Glutamatergic neuron (in vitro differentiated cells): ENCODE results near the gene TFAP2B. TPM values are rescaled to one million over a fixed set of nuclear protein-coding genes. Genes with fewer than 3 reads are reported as not detected.

ENCODE experiments used
- DNase-seq: peaks from one replicate; pipeline ENCODE4 v3.0.0; 2022
- H3K27ac Mint-ChIP-seq: one replicate; pipeline ENCODE4 v1.8.0; 2020; ENCODE audit warnings: mild to moderate bottlenecking, mixed read lengths, inconsistent platforms; ENCODE audit not compliant: unreplicated experiment
- H3K27me3 Mint-ChIP-seq: one replicate; pipeline ENCODE4 v1.8.0; 2020; ENCODE audit warnings: mild to moderate bottlenecking, moderate library complexity, mixed read lengths, inconsistent platforms; ENCODE audit not compliant: unreplicated experiment
- H3K36me3 Mint-ChIP-seq: one replicate; pipeline ENCODE4 v1.8.0; 2020; ENCODE audit warnings: mild to moderate bottlenecking, mixed read lengths, inconsistent platforms; ENCODE audit not compliant: unreplicated experiment
- H3K4me1 Mint-ChIP-seq: one replicate; pipeline ENCODE4 v1.8.0; 2020; ENCODE audit warnings: mild to moderate bottlenecking, low read depth, mixed read lengths, inconsistent platforms; ENCODE audit not compliant: unreplicated experiment
- H3K4me3 Mint-ChIP-seq: one replicate; pipeline ENCODE4 v1.8.0; 2020; ENCODE audit warnings: mild to moderate bottlenecking, mixed read lengths, inconsistent platforms; ENCODE audit not compliant: unreplicated experiment
- H3K9me3 Mint-ChIP-seq: one replicate; pipeline ENCODE4 v1.8.0; 2020; ENCODE audit warnings: mild to moderate bottlenecking, moderate library complexity, mixed read lengths, inconsistent platforms; ENCODE audit not compliant: unreplicated experiment
- long read RNA-seq: library from polyadenylated mRNA; unstranded; transcript quantifications from one replicate; pipeline ENCODE4 v2.0.0, GENCODE V29; 2020; ENCODE audit not compliant: unreplicated experiment
- total RNA-seq: library from RNA; stranded (reverse); fragmentation: NEBNext Ultra II Directional; extraction: Animal tissue kit (Norgen Biotek cat#: 25700); gene quantifications from one replicate; pipeline ENCODE4 v1.2.1, GENCODE V29; 2021; ENCODE audit not compliant: unreplicated experiment
- TF ChIP-seq, protein P1 (sequence below): fragments of 200-600 bp; sonication (generic); IDR thresholded peaks from one replicate; pipeline ENCODE4 v1.5.0; 2021; ENCODE audit not compliant: partially characterized antibody, unreplicated experiment

Gene TFAP2B
- not detected for total RNA-seq
- long read RNA-seq: 0 reads

DNA sequence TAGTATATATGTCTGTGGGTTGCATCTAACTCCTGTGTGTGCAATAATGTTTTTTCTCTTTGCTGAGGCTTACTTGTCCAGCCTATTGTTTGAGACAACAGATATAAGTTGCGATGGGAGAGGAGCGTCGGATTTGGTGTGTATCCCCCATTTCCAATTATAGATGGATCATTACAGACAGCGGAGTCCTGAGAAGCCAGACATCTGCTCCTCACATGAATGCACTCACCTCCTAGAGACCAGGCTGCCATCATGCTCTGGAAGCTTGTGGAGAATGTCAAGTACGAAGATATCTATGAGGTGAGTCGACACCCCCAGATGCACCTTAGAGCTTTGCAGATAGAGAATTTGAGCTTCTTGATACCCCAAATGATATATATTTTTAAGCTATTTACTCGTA is at the start of gene TFAP2B:
Gene TFAP2B (plus strand): TSS at position 199 of the 400 bp plus-strand sequence. CDS start 21 bp downstream, at position 220.
- TF ChIP-seq, protein P1, sequence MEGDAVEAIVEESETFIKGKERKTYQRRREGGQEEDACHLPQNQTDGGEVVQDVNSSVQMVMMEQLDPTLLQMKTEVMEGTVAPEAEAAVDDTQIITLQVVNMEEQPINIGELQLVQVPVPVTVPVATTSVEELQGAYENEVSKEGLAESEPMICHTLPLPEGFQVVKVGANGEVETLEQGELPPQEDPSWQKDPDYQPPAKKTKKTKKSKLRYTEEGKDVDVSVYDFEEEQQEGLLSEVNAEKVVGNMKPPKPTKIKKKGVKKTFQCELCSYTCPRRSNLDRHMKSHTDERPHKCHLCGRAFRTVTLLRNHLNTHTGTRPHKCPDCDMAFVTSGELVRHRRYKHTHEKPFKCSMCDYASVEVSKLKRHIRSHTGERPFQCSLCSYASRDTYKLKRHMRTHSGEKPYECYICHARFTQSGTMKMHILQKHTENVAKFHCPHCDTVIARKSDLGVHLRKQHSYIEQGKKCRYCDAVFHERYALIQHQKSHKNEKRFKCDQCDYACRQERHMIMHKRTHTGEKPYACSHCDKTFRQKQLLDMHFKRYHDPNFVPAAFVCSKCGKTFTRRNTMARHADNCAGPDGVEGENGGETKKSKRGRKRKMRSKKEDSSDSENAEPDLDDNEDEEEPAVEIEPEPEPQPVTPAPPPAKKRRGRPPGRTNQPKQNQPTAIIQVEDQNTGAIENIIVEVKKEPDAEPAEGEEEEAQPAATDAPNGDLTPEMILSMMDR: no peak
- Mint-ChIP-seq H3K36me3 (peaks cover 3% of the 10 kb centered on the region), H3K9me3 (peaks cover 19% of the 10 kb centered on the region), H3K4me3 (peak within 1 kb of the TSS; percentile 28), H3K27ac (no peak within 1 kb of the TSS), H3K4me1 (peaks cover 3% of the 10 kb centered on the region), H3K27me3 (peaks cover 42% of the 10 kb centered on the region)
- no peak for DNase-seq

GRCh38 chr6:50778696-50779095 is 40.0 kb upstream of the TFAP2B start:
- TF ChIP-seq, protein P1: no peak
- Mint-ChIP-seq H3K36me3 (no peaks in the 10 kb centered on the region), H3K27ac (no peak overlapping the region), H3K9me3 (no peaks in the 10 kb centered on the region), H3K4me1 (no peaks in the 10 kb centered on the region), H3K4me3 (no peak overlapping the region), H3K27me3 (no peaks in the 10 kb centered on the region)
- DNase-seq: no peak

- no peak overlapping the region for H3K27ac Mint-ChIP-seq
- no peak overlapping the region for H3K4me3 Mint-ChIP-seq
- TF ChIP-seq, protein P1: no peak
- no peaks in the 10 kb centered on the region for H3K9me3 Mint-ChIP-seq
- no peak for DNase-seq
- H3K4me1 Mint-ChIP-seq: no peaks in the 10 kb centered on the region
- no peaks in the 10 kb centered on the region for H3K27me3 Mint-ChIP-seq
- no peaks in the 10 kb centered on the region for H3K36me3 Mint-ChIP-seq
Observed at GRCh38 chr6:50780382-50780781, 38.3 kb upstream of the TFAP2B start.

DNA sequence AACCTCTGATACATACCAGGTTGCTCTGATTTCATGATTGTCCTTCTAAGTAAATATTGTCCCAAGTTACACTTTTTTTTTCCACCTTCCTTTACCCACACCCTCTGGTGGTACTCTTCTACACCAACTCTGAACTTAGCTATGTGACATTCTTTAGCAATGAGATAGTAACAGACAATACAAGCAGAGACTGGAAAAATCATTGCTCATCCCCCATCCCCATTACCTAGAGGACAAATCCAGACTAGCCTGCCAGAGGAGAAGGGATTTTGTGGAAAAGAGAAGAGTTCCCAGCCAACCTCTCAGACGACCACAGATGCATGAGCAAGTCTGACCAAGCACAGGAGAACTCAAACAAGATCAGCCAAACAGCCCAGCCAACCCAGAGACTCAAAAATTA is 32.8 kb upstream of the TFAP2B start:
- no peaks in the 10 kb centered on the region for H3K4me1 Mint-ChIP-seq
- H3K36me3 Mint-ChIP-seq: no peaks in the 10 kb centered on the region
- no peaks in the 10 kb centered on the region for H3K27me3 Mint-ChIP-seq
- TF ChIP-seq, protein P1: no peak
- H3K9me3 Mint-ChIP-seq: no peaks in the 10 kb centered on the region
- H3K27ac Mint-ChIP-seq: no peak overlapping the region
- no peak for DNase-seq
- no peak overlapping the region for H3K4me3 Mint-ChIP-seq

DNA sequence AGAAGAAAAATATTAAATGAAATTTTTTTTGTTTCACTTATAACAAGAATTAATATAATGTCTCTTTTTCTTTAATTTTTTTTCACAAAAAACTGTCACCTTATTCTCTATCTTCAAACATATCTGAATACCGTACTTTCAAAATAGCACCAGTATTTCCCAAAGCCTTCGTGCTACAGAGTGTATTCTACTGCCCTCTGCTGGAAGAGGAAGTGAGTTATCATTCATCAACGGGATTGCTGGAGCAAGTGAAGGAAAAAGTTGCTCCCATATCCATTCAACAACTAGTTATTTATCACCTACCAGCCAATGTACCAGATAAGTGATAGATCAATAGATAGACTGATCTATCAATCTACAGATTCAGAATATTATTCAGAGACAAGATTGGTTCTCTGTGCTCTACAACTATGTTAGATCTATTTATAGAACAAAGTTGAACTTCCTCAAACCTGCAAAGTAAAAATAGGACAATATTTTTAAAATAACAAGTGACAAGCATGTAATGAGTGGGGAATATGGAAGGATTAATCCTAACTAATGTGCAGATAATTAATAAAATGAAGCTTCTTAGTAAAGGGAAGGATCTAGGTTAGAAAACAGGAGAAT is 26.7 kb upstream of the TFAP2B start:
- H3K4me1 Mint-ChIP-seq: no peaks in the 10 kb centered on the region
- TF ChIP-seq, protein P1: peak; percentile 81
- no peaks in the 10 kb centered on the region for H3K27me3 Mint-ChIP-seq
- no peak for DNase-seq
- no peak overlapping the region for H3K27ac Mint-ChIP-seq
- H3K4me3 Mint-ChIP-seq: no peak overlapping the region
- no peaks in the 10 kb centered on the region for H3K36me3 Mint-ChIP-seq
- no peaks in the 10 kb centered on the region for H3K9me3 Mint-ChIP-seq
